Nucleus accumbens (tissue), 56 donors: ENCODE results near the gene FBXO9.

Experiments
- DNase-seq, 56 donors: peaks; one replicate each; lab custom pipeline; 2025; lab: John Stamatoyannopoulos, UW

Gene FBXO9

GRCh38 chr6:53130569-53131290 is 65.5 kb downstream of the FBXO9 start:
- no peak for DNase-seq

GRCh38 chr6:53133961-53134360 is 68.8 kb downstream of the FBXO9 start:
- no peak for DNase-seq

GRCh38 chr6:53134601-53135235 is 69.5 kb downstream of the FBXO9 start:
- no peak for DNase-seq

GRCh38 chr6:53136000-53136609 is 70.9 kb downstream of the FBXO9 start:
- no peak for DNase-seq

GRCh38 chr6:53139841-53140413 is 74.7 kb downstream of the FBXO9 start:
- no peak for DNase-seq

GRCh38 chr6:53142810-53143209 is 77.6 kb downstream of the FBXO9 start:
- DNase-seq: no peak

- no peak for DNase-seq
These were observed 78.5 kb downstream of the FBXO9 start for GRCh38 chr6:53143710-53144109.

GRCh38 chr6:53144802-53145201 is 79.6 kb downstream of the FBXO9 start:
- no peak for DNase-seq

GRCh38 chr6:53148684-53149083 is 83.5 kb downstream of the FBXO9 start, which contains the start of gene GCM1:
Gene GCM1, minus strand, starts transcription at chr6:53148841. Its CDS starts 3,209 bp downstream, at chr6:53145632.
- DNase-seq: no peak
